Measurements from ENCODE around the gene C5orf47. TPM values are rescaled to one million over a fixed set of nuclear protein-coding genes. Genes with fewer than 3 reads are reported as not detected.

The C5orf47 gene
- total and polyA plus RNA-seq, 10 of the 15 experiments (the other 5 are each of a cell fraction or from before 2014, with no cell fraction given), result 0.04 TPM; not detected in 9

GRCh38 chr5:173961418-173961817, 27.6 kb upstream of the C5orf47 start (continued):
- TF ChIP-seq CHD4 (IDR thresholded peaks at IDR 0.05) (no peak), RUNX3 (IDR thresholded peaks at IDR 0.05; ENCODE audit: low read length) (peak; percentile 12; the same call in 1 of the 2 replicates)

- H4K20me1 ChIP-seq (ENCODE audit: control insufficient read depth, insufficient read depth), result no peaks in the 10 kb centered on the region
- DNase-seq (ENCODE audit: low read depth, low spot score), result no peak
- ChIA-PET CTCF (interaction anchor here (0.6 to 2.5 kb wide), 9 partner anchors 9 to 389 kb away, joined by 3 to 11 read pairs (median 4); no protein-coding TSS in a partner anchor), RAD21 (ENCODE audit: unreplicated experiment) (interaction anchor here (1.2 to 2.0 kb wide), 5 partner anchors 27 to 346 kb away, joined by 3 to 5 read pairs (median 4); partner anchors contain the start of gene BOD1), SMC1A (ENCODE audit: uncharacterized antibody, unreplicated experiment) (interaction anchor here (1.5 to 2.1 kb wide), 5 partner anchors 10 to 347 kb away, joined by 4 to 14 read pairs (median 4); no protein-coding TSS in a partner anchor), POLR2A (no interaction called here)
- intact Hi-C loops (cut with micrococcal nuclease; ENCODE audit: unreplicated experiment), result no loop called here
- WGBS (ENCODE audit: insufficient coverage, insufficient replicate concordance, low lambda C conversion rate, missing lambda C conversion rate), result 78% methylated on average over 3 of the region's 3 CpGs
- H3K79me2 ChIP-seq (ENCODE audit: control insufficient read depth, insufficient read depth, low read length), result no peaks in the 10 kb centered on the region
- no peaks in the 10 kb centered on the region for H3K27me3 ChIP-seq (replicated peaks in 1 of 2; ENCODE audit: control insufficient read depth in 2 of 2, insufficient read depth in 2 of 2, low read length in 1 of 2)
- no peak overlapping the region for H3K27ac ChIP-seq (ENCODE audit: control insufficient read depth, insufficient read depth)
- H3K9ac ChIP-seq (ENCODE audit: control insufficient read depth, insufficient read depth, low read length), result no peak overlapping the region
- no peak overlapping the region for H3K4me2 ChIP-seq (ENCODE audit: control insufficient read depth, insufficient read depth)
- H3K36me3 ChIP-seq (ENCODE audit: control insufficient read depth in 2 of 2, insufficient read depth in 2 of 2, low read length in 1 of 2), result no peaks in the 10 kb centered on the region
- FAIRE-seq, result no peak
- no peaks in the 10 kb centered on the region for H3K4me1 ChIP-seq (ENCODE audit: control insufficient read depth, insufficient read depth, low read length)
- in situ Hi-C loops (cut with MboI), result no loop called here
- H3K4me3 ChIP-seq, result no peak overlapping the region
- BruUV-seq (replicated peaks), result no TSS peak
- ATAC-seq, result no peak
- H3K9me3 ChIP-seq (replicated peaks; ENCODE audit: control insufficient read depth, insufficient read depth, low read length), result no peaks in the 10 kb centered on the region
- no peak overlapping the region for H2AFZ ChIP-seq (ENCODE audit: control insufficient read depth, low read depth, low read length)
- TF ChIP-seq IRF5 (IDR thresholded peaks at IDR 0.05; ENCODE audit: borderline replicate concordance) (no peak), BCL3 (IDR thresholded peaks at IDR 0.05; ENCODE audit: borderline replicate concordance, insufficient read depth, low read depth, low read length, poor library complexity, severe bottlenecking) (no peak), IKZF1 (conservative IDR thresholded peaks at IDR 0.05) (no peak), TBL1XR1 (IDR thresholded peaks at IDR 0.05; ENCODE audit: low read depth, low read length) (no peak), RB1 (IDR thresholded peaks at IDR 0.05; ENCODE audit: borderline replicate concordance) (no peak), EED (IDR thresholded peaks at IDR 0.05; ENCODE audit: low read depth) (no peak), EP300 (IDR thresholded peaks at IDR 0.05; ENCODE audit: borderline replicate concordance in 1 of 2, control insufficient read depth in 1 of 2, low read depth in 2 of 2, low read length in 2 of 2) (no peak), CBX3 (IDR thresholded peaks at IDR 0.05; ENCODE audit: borderline replicate concordance, low read depth) (no peak), REST (IDR thresholded peaks at IDR 0.05; ENCODE audit: low read depth, low read length) (no peak), RAD51 (IDR thresholded peaks at IDR 0.05) (no peak), PAX8 (IDR thresholded peaks at IDR 0.05) (no peak), MYC (IDR thresholded peaks at IDR 0.05; ENCODE audit: insufficient read depth, insufficient read length, insufficient replicate concordance, low read length, severe bottlenecking) (no peak), FOS (IDR thresholded peaks at IDR 0.05; ENCODE audit: borderline replicate concordance, extremely low read depth, insufficient read length) (no peak), ZSCAN29 (IDR thresholded peaks at IDR 0.05) (no peak), ZNF622 (IDR thresholded peaks at IDR 0.05) (no peak)
Observed at GRCh38 chr5:173962436-173962972, 26.5 kb upstream of the C5orf47 start.

Measured in GM12878 (cell line).